HG02885 (cell line): ENCODE measurements around the gene ANK3.

Experiments
- ATAC-seq: cut with Tn5 transposase; IDR thresholded peaks from one replicate; pipeline ENCODE4 v1.9.1; 2021; ENCODE audit warnings: mild to moderate bottlenecking; ENCODE audit not compliant: unreplicated experiment, poor library complexity

The ANK3 gene

GRCh38 chr10:60024506-60024905, 365.2 kb downstream of the ANK3 start:
- no peak for ATAC-seq

- ATAC-seq = no peak
These were observed 366.4 kb downstream of the ANK3 start for GRCh38 chr10:60023155-60023877.

GRCh38 chr10:60021361-60021760, 368.3 kb downstream of the ANK3 start:
- no peak for ATAC-seq

- ATAC-seq = no peak
These were observed 372.9 kb downstream of the ANK3 start for GRCh38 chr10:60016794-60017193.

GRCh38 chr10:60009710-60010383, 379.8 kb downstream of the ANK3 start:
- no peak for ATAC-seq

GRCh38 chr10:60009276-60009675, 380.4 kb downstream of the ANK3 start:
- no peak for ATAC-seq

- no peak for ATAC-seq
These were observed 380.9 kb downstream of the ANK3 start for GRCh38 chr10:60008816-60009215.

- ATAC-seq = no peak
These were observed 383.6 kb downstream of the ANK3 start for GRCh38 chr10:60006062-60006461.

- ATAC-seq = no peak
These were observed 385.8 kb downstream of the ANK3 start for GRCh38 chr10:60003651-60004523.

- no peak for ATAC-seq
These were observed 388.9 kb downstream of the ANK3 start for GRCh38 chr10:60000747-60001146.

GRCh38 chr10:59997827-59998525, 391.7 kb downstream of the ANK3 start:
- no peak for ATAC-seq

- ATAC-seq = no peak
These were observed 393.8 kb downstream of the ANK3 start for GRCh38 chr10:59995862-59996261.

GRCh38 chr10:59993931-59994330, 395.7 kb downstream of the ANK3 start:
- ATAC-seq = no peak

GRCh38 chr10:59991661-59992060, 398.0 kb downstream of the ANK3 start:
- ATAC-seq = peak; percentile 71

GRCh38 chr10:59991117-59991516, 398.6 kb downstream of the ANK3 start:
- ATAC-seq = no peak

- no peak for ATAC-seq
These were observed 404.0 kb downstream of the ANK3 start for GRCh38 chr10:59985639-59986038.

GRCh38 chr10:59984415-59984814, 405.3 kb downstream of the ANK3 start:
- no peak for ATAC-seq

GRCh38 chr10:59980356-59980755, 409.3 kb downstream of the ANK3 start:
- ATAC-seq = no peak

- ATAC-seq = no peak
These were observed 412.2 kb downstream of the ANK3 start for GRCh38 chr10:59977486-59977885.

GRCh38 chr10:59976909-59977308, 412.8 kb downstream of the ANK3 start:
- no peak for ATAC-seq
